GM18861 (cell line): ENCODE measurements around the gene IFITM5.
"Not testable (repeated sequence)": the region's sequence is repeated elsewhere in the genome, so short reads cannot be mapped to it uniquely, and the experiment has no call there.

Experiments
- ATAC-seq: cut with Tn5 transposase; IDR thresholded peaks from one replicate; pipeline ENCODE4 v1.9.1; 2021; ENCODE audit not compliant: unreplicated experiment

IFITM5 gene

GRCh38 chr11:299081-299891, at the start of gene IFITM5:
TSS of gene IFITM5 (minus strand) at chr11:299526. CDS start at chr11:299490, 36 bp downstream.
- ATAC-seq = no peak

DNA sequence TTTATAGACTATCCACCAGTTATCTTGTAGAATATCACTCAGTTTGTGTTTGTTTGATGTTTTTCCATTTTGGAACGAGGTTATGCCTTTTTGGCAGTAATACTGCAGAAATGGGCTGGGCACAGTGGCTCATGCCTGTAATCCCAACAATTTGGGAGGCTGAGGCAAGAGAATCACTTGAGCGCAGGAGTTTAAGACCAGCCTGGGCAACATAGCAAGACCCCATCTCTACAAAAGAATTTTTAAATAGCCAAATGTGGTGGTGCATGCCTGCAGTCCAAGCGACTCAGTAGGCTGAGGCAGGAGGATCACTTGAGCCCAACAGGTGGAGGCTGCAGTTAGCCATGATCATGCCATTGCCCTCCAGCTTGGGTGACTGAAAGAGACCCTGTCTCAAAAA, 47.2 kb upstream of the IFITM5 start:
- no peak for ATAC-seq

GRCh38 chr11:344836-345578, 45.7 kb upstream of the IFITM5 start:
- no peak for ATAC-seq

DNA sequence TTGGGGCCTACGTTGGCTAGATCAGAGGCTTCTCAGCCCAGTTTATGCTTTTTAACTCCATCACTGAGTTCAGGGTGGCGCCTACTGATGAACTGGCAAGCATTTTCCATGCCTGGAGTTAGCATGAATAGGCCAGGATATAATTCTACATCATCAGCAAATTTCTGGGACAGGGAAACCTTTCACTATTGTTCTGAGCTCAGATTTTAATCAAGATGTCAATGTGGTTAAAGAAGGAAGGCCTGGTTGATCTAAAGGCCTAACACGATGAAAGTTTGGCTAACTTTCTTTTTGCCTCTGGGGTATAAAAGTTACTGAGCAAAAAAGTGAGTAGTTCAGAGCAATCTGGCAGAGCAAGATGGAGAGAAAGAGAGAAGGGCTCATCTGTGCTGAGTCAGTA, 43.0 kb upstream of the IFITM5 start:
- no peak for ATAC-seq

- no peak for ATAC-seq
Observed at GRCh38 chr11:340539-341512, 41.5 kb upstream of the IFITM5 start.

GRCh38 chr11:339963-340362, 40.6 kb upstream of the IFITM5 start:
- ATAC-seq = no peak

- ATAC-seq = no peak
Observed at GRCh38 chr11:337711-338110, 38.4 kb upstream of the IFITM5 start.

GRCh38 chr11:336659-337198, 37.4 kb upstream of the IFITM5 start:
- no peak for ATAC-seq

- no peak for ATAC-seq
Observed at GRCh38 chr11:335779-336658, 36.7 kb upstream of the IFITM5 start.

DNA sequence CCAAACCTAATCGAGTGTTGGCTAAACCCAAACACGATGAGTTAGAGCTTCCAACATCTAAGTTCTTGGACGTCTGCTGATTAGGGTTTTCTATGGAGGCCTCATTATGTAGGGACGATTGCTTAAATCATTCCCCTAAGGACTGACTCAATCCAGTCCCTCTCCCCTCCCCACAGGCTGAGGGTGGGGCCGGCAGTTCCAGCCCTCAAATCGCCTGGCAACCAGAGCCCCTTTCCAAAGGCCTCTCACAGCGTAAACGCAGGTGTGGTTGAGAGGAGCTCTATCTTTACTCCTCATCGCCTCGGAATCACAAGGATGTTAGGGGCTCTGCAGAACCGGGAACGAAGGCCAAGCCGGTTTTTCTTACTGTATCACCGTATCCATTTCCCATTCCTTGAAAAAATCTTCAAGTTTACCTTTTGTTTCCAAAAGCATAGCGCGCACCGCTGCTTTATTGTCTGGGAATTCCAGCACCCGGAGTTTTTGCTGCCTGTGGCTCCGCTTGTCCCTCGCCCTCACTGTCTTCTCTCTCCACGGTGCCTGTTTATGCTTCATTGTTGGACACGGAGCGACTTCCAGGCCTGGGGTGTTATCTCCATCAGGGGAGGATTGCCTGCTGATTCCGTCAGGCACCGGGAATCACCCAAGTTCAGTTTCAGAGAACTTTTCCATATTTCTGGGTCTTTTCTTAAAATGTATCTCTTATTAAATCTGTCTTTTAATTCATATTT, 35.1 kb upstream of the IFITM5 start:
- no peak for ATAC-seq

GRCh38 chr11:333616-334263, 34.4 kb upstream of the IFITM5 start:
- not testable (repeated sequence) for ATAC-seq

DNA sequence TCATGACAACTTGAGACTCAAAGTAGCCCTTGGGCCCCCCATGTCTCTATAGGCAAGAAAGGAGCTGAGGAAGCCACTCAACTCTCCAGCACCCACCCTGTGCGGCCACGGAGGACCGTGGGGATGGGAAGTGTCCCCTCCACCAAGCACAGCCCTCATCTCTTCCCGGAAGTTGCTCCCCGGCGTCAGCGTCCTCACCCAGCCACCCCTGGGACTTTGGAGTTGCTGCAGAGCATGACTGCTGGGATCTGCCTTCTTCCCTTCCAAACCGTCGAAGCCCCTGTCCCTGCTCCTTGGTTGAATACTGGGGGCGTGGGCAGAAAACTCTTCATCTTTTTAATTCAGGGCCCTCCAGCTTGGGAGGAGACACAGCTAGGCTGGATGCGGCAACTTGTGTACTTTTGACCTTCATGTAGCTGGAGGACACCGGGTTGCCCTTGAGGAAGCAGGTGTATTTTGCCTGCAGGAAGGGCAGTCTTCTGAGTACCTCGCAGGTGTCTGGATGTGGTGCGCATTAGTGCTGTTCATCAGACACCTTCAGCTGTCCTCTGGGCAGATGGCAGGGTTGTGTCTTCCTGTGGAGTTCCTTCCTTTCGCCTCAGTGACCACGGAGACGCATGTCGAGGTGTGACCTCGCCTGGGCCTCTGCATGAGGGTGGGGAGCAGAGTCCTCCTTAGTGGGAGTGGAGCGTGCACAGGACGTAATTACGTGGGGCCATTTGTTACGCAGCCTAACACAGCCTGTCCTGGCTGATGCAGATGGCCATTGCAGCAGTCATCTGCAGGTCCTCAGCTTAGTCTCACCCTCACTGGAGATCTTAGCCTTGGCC, 33.5 kb upstream of the IFITM5 start:
- no peak for ATAC-seq

- no peak for ATAC-seq
Observed at GRCh38 chr11:331358-332060, 32.2 kb upstream of the IFITM5 start.

GRCh38 chr11:330694-331357, 31.5 kb upstream of the IFITM5 start:
- no peak for ATAC-seq

- ATAC-seq = no peak
Observed at GRCh38 chr11:330307-330693, 31.0 kb upstream of the IFITM5 start.

- ATAC-seq = no peak
Observed at GRCh38 chr11:329886-330253, 30.5 kb upstream of the IFITM5 start.
